ENCODE data around the gene MRTO4. TPM values are rescaled to one million over a fixed set of nuclear protein-coding genes. Genes with fewer than 3 reads are reported as not detected.

MRTO4 gene
- total and polyA plus RNA-seq, 2 of the 13 experiments (the other 11 are each of a cell fraction or from before 2014, with no cell fraction given) = 28.1 to 59.2 TPM

- no peak for TF ChIP-seq TRAFD1 (CRISPR knock-in tag; IDR thresholded peaks at IDR 0.05; ENCODE audit: borderline replicate concordance)
- no peak for TF ChIP-seq ATAD3A (CRISPR knock-in tag; IDR thresholded peaks at IDR 0.05)
- TF ChIP-seq MTF1 (CRISPR knock-in tag; IDR thresholded peaks at IDR 0.05) = no peak
- TF ChIP-seq ZNF296 (CRISPR knock-in tag; conservative IDR thresholded peaks at IDR 0.05) = no peak
- no peak; the same call in 1 of the 2 replicates for TF ChIP-seq HIVEP1 (CRISPR knock-in tag; IDR thresholded peaks at IDR 0.05)
- no peak for TF ChIP-seq CBX2 (IDR thresholded peaks at IDR 0.05; ENCODE audit: low read depth, low read length)
- no peak for TF ChIP-seq CBX2 (CRISPR knock-in tag; IDR thresholded peaks at IDR 0.05; ENCODE audit: low read depth)
- no peak for TF ChIP-seq ONECUT2 (CRISPR knock-in tag; IDR thresholded peaks at IDR 0.05)
- TF ChIP-seq ZNF672 (CRISPR knock-in tag; IDR thresholded peaks at IDR 0.05) = no peak
- no peak for TF ChIP-seq ZSCAN30 (CRISPR knock-in tag; IDR thresholded peaks at IDR 0.05)
- TF ChIP-seq BRCA1 (CRISPR knock-in tag; IDR thresholded peaks at IDR 0.05) = no peak
- no peak for TF ChIP-seq ZNF704 (CRISPR knock-in tag; IDR thresholded peaks at IDR 0.05; ENCODE audit: borderline replicate concordance)
- no peak for TF ChIP-seq NFE2L1 (CRISPR knock-in tag; IDR thresholded peaks at IDR 0.05; ENCODE audit: borderline replicate concordance)
- TF ChIP-seq ZNF225 (CRISPR knock-in tag; IDR thresholded peaks at IDR 0.05) = no peak
- TF ChIP-seq CBX1 (IDR thresholded peaks at IDR 0.05; ENCODE audit: low read depth) = no peak
- TF ChIP-seq BRD4 (CRISPR knock-in tag; IDR thresholded peaks at IDR 0.05) = no peak
- TF ChIP-seq RFX3 (CRISPR knock-in tag; IDR thresholded peaks at IDR 0.05) = no peak
- TF ChIP-seq ARNT2 (CRISPR knock-in tag; IDR thresholded peaks at IDR 0.05; ENCODE audit: low read depth) = no peak
- TF ChIP-seq TBX2 (CRISPR knock-in tag; IDR thresholded peaks at IDR 0.05; ENCODE audit: borderline replicate concordance) = no peak
- no peak for TF ChIP-seq JARID2 (CRISPR knock-in tag; IDR thresholded peaks at IDR 0.05; ENCODE audit: insufficient replicate concordance)
- no peak for TF ChIP-seq ZNF629 (CRISPR knock-in tag; conservative IDR thresholded peaks at IDR 0.05)
- no peak for TF ChIP-seq GTF2F1 (IDR thresholded peaks at IDR 0.05; ENCODE audit: low read length)
- no peak for TF ChIP-seq ZNF549 (CRISPR knock-in tag; IDR thresholded peaks at IDR 0.05)
- no peak for TF ChIP-seq ZNF232 (CRISPR knock-in tag; IDR thresholded peaks at IDR 0.05; ENCODE audit: borderline replicate concordance)
- TF ChIP-seq ETV5 (CRISPR knock-in tag; IDR thresholded peaks at IDR 0.05; ENCODE audit: borderline replicate concordance) = no peak
- no peak for TF ChIP-seq SP4 (CRISPR knock-in tag; IDR thresholded peaks at IDR 0.05)
- no peak for TF ChIP-seq ZBTB3 (CRISPR knock-in tag; IDR thresholded peaks at IDR 0.05; ENCODE audit: borderline replicate concordance, low read depth)
- no peak for TF ChIP-seq ZNF180 (CRISPR knock-in tag; IDR thresholded peaks at IDR 0.05; ENCODE audit: borderline replicate concordance, low read depth)
- TF ChIP-seq ZNF710 (CRISPR knock-in tag; IDR thresholded peaks at IDR 0.05; ENCODE audit: borderline replicate concordance) = no peak
- TF ChIP-seq DR1 (CRISPR knock-in tag; IDR thresholded peaks at IDR 0.05) = no peak
These were observed 42.1 kb upstream of the MRTO4 start (continued) for GRCh38 chr1:19209439-19209989.
